KMS-11 (cell line): ENCODE measurements around the gene SEPTIN2.

Source experiments
- H2AFZ ChIP-seq: fragments of 200-600 bp; sonication (generic); 2 replicates; pipeline ENCODE4 v1.6.1; 2016; ENCODE audit warnings: antibody characterized with exemption, mixed run types, low read depth
- H3K27ac ChIP-seq: fragments of 200-600 bp; sonication (generic); 2 replicates; pipeline ENCODE4 v1.6.1; 2016; ENCODE audit warnings: mild to moderate bottlenecking, mixed run types
- H3K27me3 ChIP-seq: fragments of 200-600 bp; sonication (generic); 2 replicates; pipeline ENCODE4 v1.6.1; 2017; ENCODE audit warnings: mild to moderate bottlenecking, low read depth, mixed run types, moderate library complexity; ENCODE audit not compliant: insufficient read depth
- H3K36me3 ChIP-seq: fragments of 200-600 bp; sonication (generic); 2 replicates; pipeline ENCODE4 v1.6.1; 2017; ENCODE audit warnings: mild to moderate bottlenecking, mixed run types; ENCODE audit not compliant: insufficient read depth
- H3K4me1 ChIP-seq: fragments of 200-600 bp; sonication (generic); 2 replicates; pipeline ENCODE4 v1.6.1; 2016; ENCODE audit warnings: mild to moderate bottlenecking, low read depth, mixed run types; ENCODE audit not compliant: poor library complexity, severe bottlenecking
- H3K4me2 ChIP-seq: fragments of 200-600 bp; sonication (generic); 2 replicates; pipeline ENCODE4 v1.7.0; 2016; ENCODE audit warnings: mild to moderate bottlenecking, mixed run types
- H3K4me3 ChIP-seq: fragments of 200-600 bp; sonication (generic); IDR thresholded peaks from 2 replicates; pipeline ENCODE4 v1.6.1; 2017; ENCODE audit warnings: low read depth, low read length, mixed read lengths; ENCODE audit not compliant: insufficient read depth
- H3K79me2 ChIP-seq: fragments of 200-600 bp; sonication (generic); 2 replicates; pipeline ENCODE4 v1.6.1; 2016; ENCODE audit warnings: low read depth, mixed run types; ENCODE audit not compliant: insufficient read depth
- H3K9ac ChIP-seq: fragments of 200-600 bp; sonication (generic); 2 replicates; pipeline ENCODE4 v1.6.1; 2016; ENCODE audit warnings: mild to moderate bottlenecking, mixed run types
- H4K20me1 ChIP-seq: fragments of 200-600 bp; sonication (generic); 2 replicates; pipeline ENCODE4 v1.6.1; 2016; ENCODE audit warnings: mild to moderate bottlenecking, mixed run types; ENCODE audit not compliant: insufficient read depth
- CTCF ChIP-seq: fragments of 200-600 bp; sonication (generic); conservative IDR thresholded peaks from 2 replicates; pipeline ENCODE4 v1.6.1; 2017; ENCODE audit warnings: low read depth, mild to moderate bottlenecking, antibody characterized with exemption, low read length, moderate library complexity, mixed read lengths

SEPTIN2 gene

GRCh38 chr2:241323778-241324177, 8.1 kb downstream of the SEPTIN2 start:
- Histone ChIP-seq H3K4me3 (no peak overlapping the region), H3K79me2 (peaks cover 80% of the 10 kb centered on the region), H2AFZ (no peak overlapping the region), H3K4me2 (no peak overlapping the region), H3K9ac (no peak overlapping the region), H3K36me3 (peaks cover 3% of the 10 kb centered on the region), H3K4me1 (peaks cover 31% of the 10 kb centered on the region), H3K27me3 (no peaks in the 10 kb centered on the region), H4K20me1 (peaks cover 13% of the 10 kb centered on the region; the same call in 1 of the 2 replicates), H3K27ac (no peak overlapping the region)
- no peak for TF ChIP-seq CTCF

- peaks cover 3% of the 10 kb centered on the region for H3K36me3 ChIP-seq
- peaks cover 13% of the 10 kb centered on the region; the same call in 1 of the 2 replicates for H4K20me1 ChIP-seq
- no peak overlapping the region for H3K9ac ChIP-seq
- no peak overlapping the region for H3K4me3 ChIP-seq
- peaks cover 21% of the 10 kb centered on the region for H3K4me1 ChIP-seq
- no peak overlapping the region for H3K27ac ChIP-seq
- H3K79me2 ChIP-seq: peaks cover 70% of the 10 kb centered on the region
- TF ChIP-seq CTCF: no peak
- H3K4me2 ChIP-seq: no peak overlapping the region
- H2AFZ ChIP-seq: no peak overlapping the region
- no peaks in the 10 kb centered on the region for H3K27me3 ChIP-seq
Measured at GRCh38 chr2:241324775-241325174, 9.1 kb downstream of the SEPTIN2 start.

GRCh38 chr2:241325257-241325656, 9.5 kb downstream of the SEPTIN2 start:
- no peak overlapping the region for H3K4me2 ChIP-seq
- H2AFZ ChIP-seq: no peak overlapping the region
- no peak overlapping the region for H3K4me3 ChIP-seq
- no peaks in the 10 kb centered on the region for H3K27me3 ChIP-seq
- no peak overlapping the region for H3K9ac ChIP-seq
- H3K4me1 ChIP-seq: peaks cover 16% of the 10 kb centered on the region
- peaks cover 69% of the 10 kb centered on the region for H3K79me2 ChIP-seq
- H3K36me3 ChIP-seq: peaks cover 3% of the 10 kb centered on the region
- no peak overlapping the region for H3K27ac ChIP-seq
- H4K20me1 ChIP-seq: peaks cover 13% of the 10 kb centered on the region; the same call in 1 of the 2 replicates
- no peak for TF ChIP-seq CTCF

- Histone ChIP-seq H3K27ac (no peak overlapping the region), H3K9ac (no peak overlapping the region), H3K36me3 (peaks cover 3% of the 10 kb centered on the region), H3K4me3 (no peak overlapping the region), H3K27me3 (no peaks in the 10 kb centered on the region), H3K79me2 (peaks cover 42% of the 10 kb centered on the region; the same call in 1 of the 2 replicates), H4K20me1 (no peaks in the 10 kb centered on the region), H3K4me2 (no peak overlapping the region), H2AFZ (no peak overlapping the region), H3K4me1 (peaks cover 41% of the 10 kb centered on the region)
- TF ChIP-seq CTCF: no peak
Measured at GRCh38 chr2:241329669-241330615, 14.2 kb downstream of the SEPTIN2 start.
